Osteocyte (in vitro differentiated cells): ENCODE results near the gene SLC6A18. TPM values are rescaled to one million over a fixed set of nuclear protein-coding genes. Genes with fewer than 3 reads are reported as not detected.

Experiments used
- DNase-seq: peaks from one replicate; pipeline ENCODE4 v3.0.0; 2021; ENCODE audit warnings: mixed read lengths; ENCODE audit not compliant: unreplicated experiment; ENCODE audit errors: extremely low spot score
- H3K27ac Mint-ChIP-seq: one replicate; pipeline ENCODE4 v1.8.0; 2021; ENCODE audit warnings: mild to moderate bottlenecking, mixed read lengths; ENCODE audit not compliant: unreplicated experiment
- H3K27me3 Mint-ChIP-seq: one replicate; pipeline ENCODE4 v1.8.0; 2021; ENCODE audit warnings: mixed read lengths; ENCODE audit not compliant: unreplicated experiment
- H3K36me3 Mint-ChIP-seq: one replicate; pipeline ENCODE4 v1.8.0; 2021; ENCODE audit warnings: mixed read lengths; ENCODE audit not compliant: unreplicated experiment
- H3K4me1 Mint-ChIP-seq: one replicate; pipeline ENCODE4 v1.8.0; 2021; ENCODE audit warnings: mixed read lengths; ENCODE audit not compliant: unreplicated experiment
- H3K4me3 Mint-ChIP-seq: one replicate; pipeline ENCODE4 v1.8.0; 2021; ENCODE audit warnings: mild to moderate bottlenecking, moderate library complexity, mixed read lengths; ENCODE audit not compliant: unreplicated experiment
- H3K9me3 Mint-ChIP-seq: one replicate; pipeline ENCODE4 v1.8.0; 2021; ENCODE audit warnings: mixed read lengths; ENCODE audit not compliant: unreplicated experiment
- total RNA-seq: library from RNA; stranded (reverse); gene quantifications from 2 replicates; pipeline ENCODE4 v1.2.1, GENCODE V29; 2021
- TF ChIP-seq, protein P1 (sequence below): fragments of 200-600 bp; sonication (generic); IDR thresholded peaks from 2 replicates; pipeline ENCODE4 v1.5.0; 2021; ENCODE audit warnings: antibody characterized with exemption, mild to moderate bottlenecking, moderate library complexity

SLC6A18 gene
- total RNA-seq, 1 donor from 2014 or later = not detected

DNA sequence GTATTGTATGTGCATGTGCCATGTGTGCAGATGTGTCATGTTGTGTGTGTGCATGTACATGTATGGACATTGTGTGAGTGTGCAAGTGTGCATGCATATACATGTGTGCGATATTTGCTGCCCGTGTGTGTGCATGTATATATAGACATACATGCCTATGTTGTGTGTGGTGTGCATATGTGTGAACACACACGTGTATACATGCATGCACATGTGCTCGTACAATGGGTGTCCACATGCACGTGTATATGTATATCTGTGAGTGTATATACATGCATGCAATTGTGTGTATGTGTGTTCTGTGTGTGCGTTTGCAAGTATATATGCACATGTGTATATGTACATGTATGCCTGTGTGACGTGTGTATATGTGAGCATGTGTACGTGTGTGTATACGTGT lies 3.0 kb upstream of the SLC6A18 start:
- Mint-ChIP-seq H3K27ac (no peak overlapping the region), H3K4me1 (no peaks in the 10 kb centered on the region), H3K27me3 (no peaks in the 10 kb centered on the region), H3K36me3 (no peaks in the 10 kb centered on the region), H3K4me3 (no peak overlapping the region), H3K9me3 (no peaks in the 10 kb centered on the region)
- TF ChIP-seq, protein P1, sequence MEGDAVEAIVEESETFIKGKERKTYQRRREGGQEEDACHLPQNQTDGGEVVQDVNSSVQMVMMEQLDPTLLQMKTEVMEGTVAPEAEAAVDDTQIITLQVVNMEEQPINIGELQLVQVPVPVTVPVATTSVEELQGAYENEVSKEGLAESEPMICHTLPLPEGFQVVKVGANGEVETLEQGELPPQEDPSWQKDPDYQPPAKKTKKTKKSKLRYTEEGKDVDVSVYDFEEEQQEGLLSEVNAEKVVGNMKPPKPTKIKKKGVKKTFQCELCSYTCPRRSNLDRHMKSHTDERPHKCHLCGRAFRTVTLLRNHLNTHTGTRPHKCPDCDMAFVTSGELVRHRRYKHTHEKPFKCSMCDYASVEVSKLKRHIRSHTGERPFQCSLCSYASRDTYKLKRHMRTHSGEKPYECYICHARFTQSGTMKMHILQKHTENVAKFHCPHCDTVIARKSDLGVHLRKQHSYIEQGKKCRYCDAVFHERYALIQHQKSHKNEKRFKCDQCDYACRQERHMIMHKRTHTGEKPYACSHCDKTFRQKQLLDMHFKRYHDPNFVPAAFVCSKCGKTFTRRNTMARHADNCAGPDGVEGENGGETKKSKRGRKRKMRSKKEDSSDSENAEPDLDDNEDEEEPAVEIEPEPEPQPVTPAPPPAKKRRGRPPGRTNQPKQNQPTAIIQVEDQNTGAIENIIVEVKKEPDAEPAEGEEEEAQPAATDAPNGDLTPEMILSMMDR = no peak
- no peak for DNase-seq

DNA sequence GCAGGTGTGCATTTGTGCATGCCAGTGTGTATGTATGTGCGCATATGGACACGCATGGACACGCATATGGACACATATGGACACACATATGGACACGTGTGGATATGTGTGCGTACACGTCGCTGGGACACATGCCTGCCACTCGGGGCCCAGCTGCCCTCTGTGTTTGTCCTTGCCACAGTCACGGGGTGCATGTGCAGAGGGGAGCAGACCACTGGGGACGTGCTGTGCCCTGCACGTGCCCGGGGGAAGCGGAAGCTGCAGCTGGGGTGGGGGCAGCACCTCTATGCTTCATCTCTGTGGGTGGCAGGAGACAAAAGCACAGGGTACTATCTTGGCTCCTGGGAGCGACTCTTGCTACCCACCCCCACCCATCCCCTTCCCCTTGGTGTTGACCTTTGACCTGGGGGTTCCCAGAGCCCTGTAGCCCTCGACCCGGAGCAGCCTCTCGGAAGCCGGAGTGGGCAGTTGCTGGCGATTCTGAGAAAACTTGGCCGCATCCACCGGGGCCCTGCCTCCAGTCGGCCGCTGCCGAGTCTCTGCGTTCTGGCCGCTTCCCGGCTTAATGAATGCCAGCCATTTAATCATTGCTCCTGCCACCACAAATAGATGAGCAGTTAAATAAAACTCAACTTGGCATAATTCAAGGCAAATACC lies 2.4 kb upstream of the SLC6A18 start:
- Mint-ChIP-seq H3K27ac (no peak overlapping the region), H3K4me1 (no peaks in the 10 kb centered on the region), H3K9me3 (no peaks in the 10 kb centered on the region), H3K27me3 (no peaks in the 10 kb centered on the region), H3K36me3 (no peaks in the 10 kb centered on the region), H3K4me3 (no peak overlapping the region)
- DNase-seq = no peak
- TF ChIP-seq, protein P1 = no peak

DNA sequence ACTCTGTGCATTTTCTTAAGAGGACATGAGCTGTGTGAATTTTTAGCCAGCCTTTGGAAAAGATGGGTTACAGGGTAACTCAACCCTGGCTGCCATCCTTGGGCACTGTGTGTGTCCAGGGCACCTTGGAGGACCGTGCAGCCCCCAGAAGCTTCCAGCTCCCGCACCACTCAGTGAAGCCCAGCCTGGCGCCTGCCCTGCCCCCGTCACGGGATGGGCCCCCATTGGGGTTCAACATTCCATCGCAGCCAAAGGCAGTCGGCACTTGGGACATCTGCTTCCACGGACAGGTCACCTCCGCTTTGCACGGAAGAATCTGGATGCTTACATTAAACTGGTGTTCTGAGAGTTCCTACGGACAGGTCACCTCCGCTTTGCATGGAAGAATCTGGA lies 1.9 kb upstream of the SLC6A18 start:
- H3K4me1 Mint-ChIP-seq = no peaks in the 10 kb centered on the region
- no peak overlapping the region for H3K27ac Mint-ChIP-seq
- TF ChIP-seq, protein P1 = no peak
- H3K27me3 Mint-ChIP-seq = no peaks in the 10 kb centered on the region
- H3K9me3 Mint-ChIP-seq = no peaks in the 10 kb centered on the region
- DNase-seq = no peak
- no peaks in the 10 kb centered on the region for H3K36me3 Mint-ChIP-seq
- no peak overlapping the region for H3K4me3 Mint-ChIP-seq

DNA sequence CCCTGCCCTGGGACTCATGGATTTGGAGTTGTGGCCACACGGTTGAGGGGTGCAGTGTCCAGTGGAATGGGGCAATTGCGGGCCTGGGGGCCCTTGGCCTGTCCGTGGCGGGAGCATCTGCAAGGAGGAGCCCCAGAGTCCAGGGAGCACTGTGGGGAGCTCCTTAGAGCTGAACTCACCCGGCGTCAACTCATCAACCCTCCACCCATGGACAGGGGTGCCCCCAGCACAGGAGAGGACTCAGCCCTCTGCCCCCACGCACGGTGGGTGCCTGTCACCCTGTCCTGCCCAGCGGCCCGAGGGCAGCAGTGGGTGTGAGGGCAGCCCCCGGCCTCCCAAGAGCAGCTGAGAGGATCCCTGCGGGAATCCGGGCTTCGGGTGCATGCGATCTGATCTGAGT lies 550 bp upstream of the SLC6A18 start:
- TF ChIP-seq, protein P1 = no peak
- H3K27ac Mint-ChIP-seq = no peak overlapping the region
- H3K27me3 Mint-ChIP-seq = no peaks in the 10 kb centered on the region
- H3K36me3 Mint-ChIP-seq = no peaks in the 10 kb centered on the region
- no peak overlapping the region for H3K4me3 Mint-ChIP-seq
- no peaks in the 10 kb centered on the region for H3K4me1 Mint-ChIP-seq
- no peaks in the 10 kb centered on the region for H3K9me3 Mint-ChIP-seq
- DNase-seq = no peak

DNA sequence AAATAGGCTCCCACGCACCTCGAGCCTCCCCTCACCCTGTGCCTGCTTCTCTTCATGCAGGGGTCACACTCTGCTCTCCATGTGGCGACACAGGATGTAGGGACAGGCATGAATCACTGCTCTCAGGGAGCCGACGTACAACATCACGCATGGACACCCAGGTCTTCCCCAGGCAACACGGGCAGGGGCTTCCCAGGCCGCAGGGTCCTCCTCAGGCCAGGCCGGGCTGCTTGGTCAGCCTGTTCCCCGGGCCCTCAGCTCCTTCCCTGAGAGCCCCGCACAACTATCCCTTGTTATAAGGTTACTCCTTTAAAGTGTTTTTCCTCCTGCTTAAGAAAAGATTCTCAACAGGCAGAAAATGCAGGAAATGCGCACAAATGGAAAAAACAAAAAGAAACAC lies 1.1 kb downstream of the SLC6A18 start:
- no peaks in the 10 kb centered on the region for H3K9me3 Mint-ChIP-seq
- no peak overlapping the region for H3K27ac Mint-ChIP-seq
- DNase-seq = no peak
- TF ChIP-seq, protein P1 = no peak
- no peaks in the 10 kb centered on the region for H3K27me3 Mint-ChIP-seq
- H3K4me3 Mint-ChIP-seq = no peak overlapping the region
- H3K4me1 Mint-ChIP-seq = no peaks in the 10 kb centered on the region
- no peaks in the 10 kb centered on the region for H3K36me3 Mint-ChIP-seq
